ENCODE results near the gene NAA15. TPM values are rescaled to one million over a fixed set of nuclear protein-coding genes. Genes with fewer than 3 reads are reported as not detected.

Gene NAA15
- total RNA-seq, 1 experiment from 2014 or later: 41.0 TPM

- Histone ChIP-seq H3K9ac (ENCODE audit: low read length) (no peak overlapping the region), H3K27ac (ENCODE audit: low read length) (no peak overlapping the region), H2AFZ (ENCODE audit: low read length) (no peak overlapping the region), H3K79me2 (ENCODE audit: low read length) (peaks cover 100% of the 10 kb centered on the region), H3K27me3 (ENCODE audit: low read length) (no peaks in the 10 kb centered on the region), H3K4me1 (ENCODE audit: insufficient read depth, low read length) (no peaks in the 10 kb centered on the region), H3K4me3 (ENCODE audit: low read length) (no peak overlapping the region), H3K4me2 (ENCODE audit: low read length) (no peak overlapping the region), H3F3A (ENCODE audit: low read length, unreplicated experiment) (no peaks in the 10 kb centered on the region), H3K9me3 (ENCODE audit: low read length) (no peaks in the 10 kb centered on the region), H4K20me1 (ENCODE audit: low read length) (peaks cover 60% of the 10 kb centered on the region), H3K36me3 (ENCODE audit: low read depth, low read length) (no peaks in the 10 kb centered on the region), H3K9me2 (replicated peaks; ENCODE audit: low read length) (no peaks in the 10 kb centered on the region)
- BruUV-seq (replicated peaks): no TSS peak
- ATAC-seq (no peak), DNase-seq (no peak)
- POLR2A ChIA-PET (ENCODE audit: unreplicated experiment): no interaction called here
- CTCF ChIA-PET: no interaction called here
- intact Hi-C loops (cut with micrococcal nuclease): no loop called here
- TF ChIP-seq EZH2phosphoT487 (IDR thresholded peaks at IDR 0.05; ENCODE audit: borderline replicate concordance, low read length): no peak
- TF ChIP-seq EZH2 (IDR thresholded peaks at IDR 0.05; ENCODE audit: low read length, unreplicated experiment): no peak
- TF ChIP-seq, protein P1, sequence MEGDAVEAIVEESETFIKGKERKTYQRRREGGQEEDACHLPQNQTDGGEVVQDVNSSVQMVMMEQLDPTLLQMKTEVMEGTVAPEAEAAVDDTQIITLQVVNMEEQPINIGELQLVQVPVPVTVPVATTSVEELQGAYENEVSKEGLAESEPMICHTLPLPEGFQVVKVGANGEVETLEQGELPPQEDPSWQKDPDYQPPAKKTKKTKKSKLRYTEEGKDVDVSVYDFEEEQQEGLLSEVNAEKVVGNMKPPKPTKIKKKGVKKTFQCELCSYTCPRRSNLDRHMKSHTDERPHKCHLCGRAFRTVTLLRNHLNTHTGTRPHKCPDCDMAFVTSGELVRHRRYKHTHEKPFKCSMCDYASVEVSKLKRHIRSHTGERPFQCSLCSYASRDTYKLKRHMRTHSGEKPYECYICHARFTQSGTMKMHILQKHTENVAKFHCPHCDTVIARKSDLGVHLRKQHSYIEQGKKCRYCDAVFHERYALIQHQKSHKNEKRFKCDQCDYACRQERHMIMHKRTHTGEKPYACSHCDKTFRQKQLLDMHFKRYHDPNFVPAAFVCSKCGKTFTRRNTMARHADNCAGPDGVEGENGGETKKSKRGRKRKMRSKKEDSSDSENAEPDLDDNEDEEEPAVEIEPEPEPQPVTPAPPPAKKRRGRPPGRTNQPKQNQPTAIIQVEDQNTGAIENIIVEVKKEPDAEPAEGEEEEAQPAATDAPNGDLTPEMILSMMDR (conservative IDR thresholded peaks at IDR 0.05; ENCODE audit: low read depth, low read length): no peak
Observed at GRCh38 chr4:139314047-139314800, 12.9 kb downstream of the NAA15 start.

DNA sequence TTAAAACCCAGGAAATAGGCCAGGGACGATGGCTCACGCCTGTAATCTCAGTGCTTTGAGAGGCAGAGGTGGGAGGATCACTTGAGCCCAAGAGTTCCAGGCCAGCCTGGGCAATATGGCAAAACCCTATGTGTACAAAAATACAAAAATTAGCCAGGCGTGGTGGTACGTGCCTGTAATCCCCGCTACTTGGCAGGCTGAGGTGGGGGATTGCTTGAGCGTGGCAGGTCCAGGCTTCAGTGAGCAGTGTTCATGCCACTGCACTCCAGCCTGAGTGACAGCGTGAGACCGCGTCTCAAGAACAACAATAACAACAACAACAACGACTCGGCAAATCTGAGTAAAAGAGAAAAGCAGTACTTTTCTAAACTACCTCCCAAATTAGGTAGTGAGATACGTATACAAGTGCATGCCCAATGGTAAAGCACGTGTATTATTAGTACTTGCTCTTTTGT lies 13.9 kb downstream of the NAA15 start:
- DNase-seq (no peak), ATAC-seq (no peak)
- Histone ChIP-seq H3K36me3 (ENCODE audit: low read depth, low read length) (no peaks in the 10 kb centered on the region), H3K9me3 (ENCODE audit: low read length) (no peaks in the 10 kb centered on the region), H3K4me1 (ENCODE audit: insufficient read depth, low read length) (no peaks in the 10 kb centered on the region), H2AFZ (ENCODE audit: low read length) (no peak overlapping the region), H3F3A (ENCODE audit: low read length, unreplicated experiment) (no peaks in the 10 kb centered on the region), H3K4me2 (ENCODE audit: low read length) (no peak overlapping the region), H3K9me2 (replicated peaks; ENCODE audit: low read length) (no peaks in the 10 kb centered on the region), H3K27me3 (ENCODE audit: low read length) (no peaks in the 10 kb centered on the region), H4K20me1 (ENCODE audit: low read length) (peaks cover 63% of the 10 kb centered on the region), H3K27ac (ENCODE audit: low read length) (no peak overlapping the region), H3K9ac (ENCODE audit: low read length) (no peak overlapping the region), H3K4me3 (ENCODE audit: low read length) (no peak overlapping the region), H3K79me2 (ENCODE audit: low read length) (peaks cover 100% of the 10 kb centered on the region)
- POLR2A ChIA-PET (ENCODE audit: unreplicated experiment): no interaction called here
- TF ChIP-seq EZH2 (IDR thresholded peaks at IDR 0.05; ENCODE audit: low read length, unreplicated experiment) (no peak), EZH2phosphoT487 (IDR thresholded peaks at IDR 0.05; ENCODE audit: borderline replicate concordance, low read length) (no peak)
- TF ChIP-seq, protein P1 (conservative IDR thresholded peaks at IDR 0.05; ENCODE audit: low read depth, low read length): no peak
- intact Hi-C loops (cut with micrococcal nuclease): no loop called here
- CTCF ChIA-PET: no interaction called here
- BruUV-seq (replicated peaks): no TSS peak

- no peak overlapping the region for H3K27ac ChIP-seq (ENCODE audit: low read length)
Observed at GRCh38 chr4:139316733-139317132, 15.4 kb downstream of the NAA15 start.

More at GRCh38 chr4:139316733-139317132, 15.4 kb downstream of the NAA15 start:
- no peaks in the 10 kb centered on the region for H3K9me3 ChIP-seq (ENCODE audit: low read length)
- H3K27me3 ChIP-seq (ENCODE audit: low read length): no peaks in the 10 kb centered on the region
- ATAC-seq (no peak), DNase-seq (no peak)
- no peaks in the 10 kb centered on the region for H3F3A ChIP-seq (ENCODE audit: low read length, unreplicated experiment)
- no TSS peak for BruUV-seq (replicated peaks)
- ChIA-PET POLR2A (ENCODE audit: unreplicated experiment) (no interaction called here), CTCF (no interaction called here)
- no peak overlapping the region for H3K4me3 ChIP-seq (ENCODE audit: low read length)
- TF ChIP-seq EZH2 (IDR thresholded peaks at IDR 0.05; ENCODE audit: low read length, unreplicated experiment) (no peak), EZH2phosphoT487 (IDR thresholded peaks at IDR 0.05; ENCODE audit: borderline replicate concordance, low read length) (no peak)
- TF ChIP-seq, protein P1 (conservative IDR thresholded peaks at IDR 0.05; ENCODE audit: low read depth, low read length): no peak
- no peaks in the 10 kb centered on the region for H3K9me2 ChIP-seq (replicated peaks; ENCODE audit: low read length)
- intact Hi-C loops (cut with micrococcal nuclease): no loop called here
- no peaks in the 10 kb centered on the region for H3K36me3 ChIP-seq (ENCODE audit: low read depth, low read length)
- peaks cover 100% of the 10 kb centered on the region for H3K79me2 ChIP-seq (ENCODE audit: low read length)
- no peak overlapping the region for H3K4me2 ChIP-seq (ENCODE audit: low read length)
- no peak overlapping the region for H3K9ac ChIP-seq (ENCODE audit: low read length)
- peaks cover 52% of the 10 kb centered on the region for H4K20me1 ChIP-seq (ENCODE audit: low read length)
- H2AFZ ChIP-seq (ENCODE audit: low read length): no peak overlapping the region
- H3K4me1 ChIP-seq (ENCODE audit: insufficient read depth, low read length): no peaks in the 10 kb centered on the region
